ENCODE measurements around the gene KRT36.

KRT36 gene

GRCh38 chr17:41476866-41477815 is 12.6 kb downstream of the KRT36 start:
- DNase-seq (ENCODE audit: low read depth in 2 of 2) = no peak

GRCh38 chr17:41475421-41475820 is 14.3 kb downstream of the KRT36 start:
- DNase-seq (ENCODE audit: low read depth in 2 of 2) = no peak

- DNase-seq (ENCODE audit: low read depth in 2 of 2) = no peak
Measured at GRCh38 chr17:41474863-41475262, 14.8 kb downstream of the KRT36 start.

GRCh38 chr17:41468346-41468745 is 21.4 kb downstream of the KRT36 start:
- no peak for DNase-seq (ENCODE audit: low read depth in 2 of 2)

- no peak for DNase-seq (ENCODE audit: low read depth in 2 of 2)
Measured at GRCh38 chr17:41467561-41467960, 22.1 kb downstream of the KRT36 start.

- DNase-seq (ENCODE audit: low read depth in 2 of 2) = no peak
Measured at GRCh38 chr17:41466988-41467387, 22.7 kb downstream of the KRT36 start, which contains the start of gene KRT32. KRT32 (minus strand) TSS chr17:41467386; CDS start chr17:41467325, 61 bp downstream.

GRCh38 chr17:41464682-41465081 is 25.0 kb downstream of the KRT36 start:
- DNase-seq (ENCODE audit: low read depth in 2 of 2) = no peak

- DNase-seq (ENCODE audit: low read depth in 2 of 2) = no peak
Measured at GRCh38 chr17:41464173-41464572, 25.5 kb downstream of the KRT36 start.

GRCh38 chr17:41463746-41464145 is 26.0 kb downstream of the KRT36 start:
- no peak for DNase-seq (ENCODE audit: low read depth in 2 of 2)

- no peak for DNase-seq (ENCODE audit: low read depth in 2 of 2)
Measured at GRCh38 chr17:41462705-41463104, 27.0 kb downstream of the KRT36 start.

- DNase-seq (ENCODE audit: low read depth in 2 of 2) = no peak
Measured at GRCh38 chr17:41457676-41458075, 32.0 kb downstream of the KRT36 start.

- DNase-seq (ENCODE audit: low read depth in 2 of 2) = no peak
Measured at GRCh38 chr17:41456204-41456603, 33.5 kb downstream of the KRT36 start.

- DNase-seq (ENCODE audit: low read depth in 2 of 2) = no peak
Measured at GRCh38 chr17:41455236-41455635, 34.5 kb downstream of the KRT36 start.

GRCh38 chr17:41453066-41453465 is 36.6 kb downstream of the KRT36 start:
- no peak for DNase-seq (ENCODE audit: low read depth in 2 of 2)

GRCh38 chr17:41452281-41452680 is 37.4 kb downstream of the KRT36 start:
- no peak for DNase-seq (ENCODE audit: low read depth in 2 of 2)

GRCh38 chr17:41451154-41451728 is 38.5 kb downstream of the KRT36 start:
- DNase-seq (ENCODE audit: low read depth in 2 of 2) = no peak

- DNase-seq (ENCODE audit: low read depth in 2 of 2) = no peak
Measured at GRCh38 chr17:41449008-41449407, 40.7 kb downstream of the KRT36 start.

GRCh38 chr17:41448506-41448905 is 41.2 kb downstream of the KRT36 start:
- no peak for DNase-seq (ENCODE audit: low read depth in 2 of 2)

GRCh38 chr17:41446806-41447205 is 42.9 kb downstream of the KRT36 start:
- no peak for DNase-seq (ENCODE audit: low read depth in 2 of 2)

GRCh38 chr17:41444640-41445039 is 45.1 kb downstream of the KRT36 start:
- no peak for DNase-seq (ENCODE audit: low read depth in 2 of 2)

- DNase-seq (ENCODE audit: low read depth in 2 of 2) = no peak
Measured at GRCh38 chr17:41444186-41444585, 45.5 kb downstream of the KRT36 start.

GRCh38 chr17:41442739-41443138 is 47.0 kb downstream of the KRT36 start:
- no peak for DNase-seq (ENCODE audit: low read depth in 2 of 2)

- DNase-seq (ENCODE audit: low read depth in 2 of 2) = no peak
Measured at GRCh38 chr17:41440531-41441033, 49.1 kb downstream of the KRT36 start, which contains the start of gene KRT38. KRT38 (minus strand) TSS chr17:41440983; CDS start chr17:41440921, 62 bp downstream.
